WERI-Rb-1 (cell line): ENCODE measurements around the gene FHIT.

ENCODE experiments used
- DNase-seq: peaks from one replicate; pipeline ENCODE4 v3.0.0-alpha.2; 2020
- H3K27ac ChIP-seq: fragments of 250-450 bp; sonication (Bioruptor Pico); 2 replicates; pipeline ENCODE4 v1.5.1; 2020; ENCODE audit warnings: mild to moderate bottlenecking, moderate library complexity
- H3K27me3 ChIP-seq: fragments of 250-450 bp; sonication (Bioruptor Pico); 2 replicates; pipeline ENCODE4 v1.5.1; 2021; ENCODE audit warnings: mild to moderate bottlenecking, low read depth, moderate library complexity; ENCODE audit not compliant: insufficient read depth, severe bottlenecking
- H3K36me3 ChIP-seq: fragments of 250-450 bp; sonication (Bioruptor Pico); 2 replicates; pipeline ENCODE4 v1.5.1; 2020; ENCODE audit warnings: mild to moderate bottlenecking, moderate library complexity
- H3K4me3 ChIP-seq: 2 replicates; pipeline ENCODE4 v1.5.1; 2011; ENCODE audit warnings: low read depth, mild to moderate bottlenecking, control low read depth, low read length
- H3K9me3 ChIP-seq: fragments of 250-450 bp; sonication (Bioruptor Pico); 2 replicates; pipeline ENCODE4 v1.5.1; 2021; ENCODE audit warnings: mild to moderate bottlenecking, moderate library complexity; ENCODE audit not compliant: severe bottlenecking
- CTCF ChIP-seq: IDR thresholded peaks from 2 replicates; pipeline ENCODE4 v1.5.1; 2011; ENCODE audit warnings: low read depth, mild to moderate bottlenecking, control low read depth, inconsistent platforms, low read length

The FHIT gene

GRCh38 chr3:59790241-59790640 is 1461.0 kb downstream of the FHIT start:
- Histone ChIP-seq H3K36me3 (no peaks in the 10 kb centered on the region), H3K27me3 (no peaks in the 10 kb centered on the region), H3K4me3 (no peak overlapping the region), H3K9me3 (no peaks in the 10 kb centered on the region), H3K27ac (no peak overlapping the region)
- DNase-seq: no peak
- TF ChIP-seq CTCF: no peak

- H3K27ac ChIP-seq: no peak overlapping the region
- H3K36me3 ChIP-seq: no peaks in the 10 kb centered on the region
- no peak for DNase-seq
- no peak overlapping the region for H3K4me3 ChIP-seq
- no peak for TF ChIP-seq CTCF
- H3K9me3 ChIP-seq: no peaks in the 10 kb centered on the region
- H3K27me3 ChIP-seq: no peaks in the 10 kb centered on the region
These were observed 1462.5 kb downstream of the FHIT start for GRCh38 chr3:59788801-59789200.

GRCh38 chr3:59788133-59788532 is 1463.1 kb downstream of the FHIT start:
- H3K9me3 ChIP-seq: no peaks in the 10 kb centered on the region
- no peaks in the 10 kb centered on the region for H3K36me3 ChIP-seq
- DNase-seq: no peak
- no peak overlapping the region for H3K27ac ChIP-seq
- no peaks in the 10 kb centered on the region for H3K27me3 ChIP-seq
- H3K4me3 ChIP-seq: no peak overlapping the region
- no peak for TF ChIP-seq CTCF

- H3K27me3 ChIP-seq: no peaks in the 10 kb centered on the region
- DNase-seq: no peak
- H3K27ac ChIP-seq: no peak overlapping the region
- H3K9me3 ChIP-seq: no peaks in the 10 kb centered on the region
- no peak overlapping the region for H3K4me3 ChIP-seq
- no peaks in the 10 kb centered on the region for H3K36me3 ChIP-seq
- TF ChIP-seq CTCF: no peak
These were observed 1464.9 kb downstream of the FHIT start for GRCh38 chr3:59786374-59786773.

GRCh38 chr3:59784164-59784563 is 1467.1 kb downstream of the FHIT start:
- TF ChIP-seq CTCF: no peak
- DNase-seq: no peak
- no peak overlapping the region for H3K4me3 ChIP-seq
- H3K9me3 ChIP-seq: no peaks in the 10 kb centered on the region
- no peaks in the 10 kb centered on the region for H3K27me3 ChIP-seq
- H3K27ac ChIP-seq: no peak overlapping the region
- H3K36me3 ChIP-seq: no peaks in the 10 kb centered on the region

- DNase-seq: no peak
- Histone ChIP-seq H3K9me3 (no peaks in the 10 kb centered on the region), H3K4me3 (no peak overlapping the region), H3K27me3 (no peaks in the 10 kb centered on the region), H3K36me3 (no peaks in the 10 kb centered on the region), H3K27ac (no peak overlapping the region)
- no peak for TF ChIP-seq CTCF
These were observed 1467.7 kb downstream of the FHIT start for GRCh38 chr3:59783468-59783988.
